T-helper 22 cell (primary cell): ENCODE data around the gene FMO3.

Source experiments
- DNase-seq: peaks from one replicate; pipeline ENCODE4 v3.0.0-alpha.2; 2020; ENCODE audit warnings: low read depth

Gene FMO3

GRCh38 chr1:171159148-171159547 is 68.4 kb downstream of the FMO3 start:
- no peak for DNase-seq

DNA sequence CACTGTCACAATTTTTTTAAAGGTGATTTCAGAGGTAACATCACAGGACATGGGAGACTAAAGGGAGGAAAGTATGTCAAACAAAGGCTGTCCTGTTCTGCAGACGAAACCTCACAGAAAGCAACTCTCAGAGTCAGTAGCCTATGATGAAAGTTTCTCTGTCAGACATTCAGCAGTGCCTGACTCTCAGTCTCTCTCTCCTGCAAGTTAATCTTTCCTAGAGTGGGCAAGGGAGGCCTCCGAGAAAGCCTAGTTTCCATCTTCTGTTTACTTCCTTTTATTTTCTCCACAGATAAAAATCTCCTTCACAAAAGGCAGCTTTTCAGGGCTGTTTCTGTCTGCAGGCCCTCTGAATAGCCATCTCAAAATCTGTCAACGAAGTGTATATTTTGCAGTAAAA is 69.5 kb downstream of the FMO3 start:
- no peak for DNase-seq

- DNase-seq, result no peak
Measured at GRCh38 chr1:171160639-171161354, 70.1 kb downstream of the FMO3 start.

- DNase-seq, result no peak
Measured at GRCh38 chr1:171161431-171161830, 70.7 kb downstream of the FMO3 start.

GRCh38 chr1:171166361-171166760 is 75.7 kb downstream of the FMO3 start:
- DNase-seq, result no peak
